NK-92 treated with Interleukin-12 subunit alpha and Interleukin-12 subunit beta, amount 100 ng/mL, for 24 hours (cell line): ENCODE data around the gene TOMM7.
A peak's percentile ranks its signal among the peaks of the same experiment; 100 is the strongest.
"Not testable (repeated sequence)": the region's sequence is repeated elsewhere in the genome, so short reads cannot be mapped to it uniquely, and the experiment has no call there.

Experiments used
- DNase-seq: peaks from one replicate; lab custom pipeline; 2025; lab: John Stamatoyannopoulos, UW

The TOMM7 gene

GRCh38 chr7:22853674-22854157 is 31.1 kb upstream of the TOMM7 start:
- peak; percentile 49 for DNase-seq

DNA sequence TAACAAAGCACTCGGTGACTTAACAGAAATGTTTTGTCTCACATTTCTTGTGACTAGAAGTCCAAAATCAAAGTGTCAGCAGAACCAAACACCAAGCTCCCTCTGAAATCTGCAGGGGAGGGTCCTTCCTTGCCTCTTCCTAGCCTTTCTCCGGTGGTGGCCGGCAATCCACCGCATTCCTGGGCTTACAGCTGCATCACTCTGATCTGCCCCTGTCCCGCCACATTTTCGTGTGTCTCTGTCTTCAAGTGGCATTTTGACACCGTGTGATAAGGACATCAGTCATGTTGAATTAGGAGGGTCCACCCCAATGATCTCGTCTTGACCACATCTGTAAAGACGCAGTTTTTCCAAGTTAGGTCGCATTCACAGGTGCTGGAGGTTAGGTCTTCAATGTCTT is 30.5 kb upstream of the TOMM7 start:
- DNase-seq: no peak

DNA sequence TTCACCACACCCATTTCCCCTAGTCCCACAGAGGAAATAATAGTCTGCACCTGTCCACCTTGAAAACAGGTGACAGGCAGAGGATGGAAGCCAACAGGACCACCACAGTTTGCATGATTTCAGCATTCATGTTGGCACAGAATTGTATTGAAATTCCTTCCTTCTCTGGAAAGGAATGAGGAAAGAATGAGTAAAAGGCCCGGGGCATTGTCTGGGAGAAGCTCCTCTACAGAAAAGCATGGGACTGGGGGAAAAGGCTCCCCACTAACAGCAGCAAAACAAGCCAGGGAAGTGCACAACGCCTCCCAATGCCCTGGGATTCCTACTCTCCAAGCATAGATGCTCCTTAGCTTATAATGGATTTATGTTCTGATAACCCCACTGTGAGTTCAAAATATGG is 28.5 kb upstream of the TOMM7 start:
- DNase-seq: no peak

GRCh38 chr7:22850394-22850793 is 27.7 kb upstream of the TOMM7 start:
- DNase-seq: not testable (repeated sequence)

GRCh38 chr7:22849662-22850061 is 27.0 kb upstream of the TOMM7 start:
- no peak for DNase-seq

GRCh38 chr7:22849172-22849571 is 26.5 kb upstream of the TOMM7 start:
- no peak for DNase-seq

- no peak for DNase-seq
These were observed 24.3 kb upstream of the TOMM7 start for GRCh38 chr7:22846961-22847360.

- no peak for DNase-seq
These were observed 22.7 kb upstream of the TOMM7 start for GRCh38 chr7:22845221-22845834.

GRCh38 chr7:22843681-22844309 is 21.1 kb upstream of the TOMM7 start:
- no peak for DNase-seq

DNA sequence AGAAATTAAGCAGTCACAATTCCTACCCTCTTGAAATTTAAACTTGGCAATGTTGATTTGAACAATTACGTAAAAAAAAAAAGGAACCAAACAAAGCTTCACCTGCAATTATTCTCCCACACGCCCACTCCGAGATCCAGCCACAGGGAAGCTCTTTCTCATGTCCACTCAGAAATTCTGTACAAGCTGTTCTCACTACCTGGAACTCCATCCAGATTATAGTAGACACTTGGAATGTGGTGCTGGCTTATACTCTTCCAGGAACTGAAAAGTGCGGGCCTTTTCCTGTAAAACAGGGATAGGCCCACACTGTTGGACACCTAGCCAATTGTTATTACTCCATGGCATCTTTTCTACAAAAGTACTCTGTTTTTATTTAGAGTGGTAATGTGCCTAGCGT is 20.3 kb upstream of the TOMM7 start:
- no peak for DNase-seq

- DNase-seq: no peak
These were observed 19.8 kb upstream of the TOMM7 start for GRCh38 chr7:22842383-22842941.

GRCh38 chr7:22841954-22842353 is 19.3 kb upstream of the TOMM7 start:
- DNase-seq: no peak

- DNase-seq: no peak
These were observed 14.7 kb upstream of the TOMM7 start for GRCh38 chr7:22837308-22837707.

DNA sequence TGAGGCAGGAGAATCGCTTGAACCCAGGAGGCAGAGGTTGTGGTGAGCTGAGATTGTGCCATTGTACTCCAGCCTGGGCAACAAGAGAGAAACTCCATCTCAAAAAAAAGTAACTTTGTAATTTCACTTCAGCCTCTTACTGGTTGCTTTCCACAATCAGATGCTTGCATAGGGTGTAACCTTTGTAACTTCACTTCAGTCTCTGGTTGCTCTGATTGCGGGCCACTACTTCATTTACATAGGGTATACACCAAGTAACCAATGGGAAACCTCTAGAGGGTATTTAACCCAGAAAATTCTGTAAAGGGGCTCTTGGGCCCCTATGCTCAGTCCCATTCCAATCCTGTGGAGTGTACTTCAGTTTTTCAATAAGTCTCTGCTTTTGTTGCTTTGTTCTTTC is 13.9 kb upstream of the TOMM7 start:
- DNase-seq: not testable (repeated sequence)

GRCh38 chr7:22833957-22834356 is 11.3 kb upstream of the TOMM7 start:
- no peak for DNase-seq

GRCh38 chr7:22833113-22833855 is 10.6 kb upstream of the TOMM7 start:
- no peak for DNase-seq

DNA sequence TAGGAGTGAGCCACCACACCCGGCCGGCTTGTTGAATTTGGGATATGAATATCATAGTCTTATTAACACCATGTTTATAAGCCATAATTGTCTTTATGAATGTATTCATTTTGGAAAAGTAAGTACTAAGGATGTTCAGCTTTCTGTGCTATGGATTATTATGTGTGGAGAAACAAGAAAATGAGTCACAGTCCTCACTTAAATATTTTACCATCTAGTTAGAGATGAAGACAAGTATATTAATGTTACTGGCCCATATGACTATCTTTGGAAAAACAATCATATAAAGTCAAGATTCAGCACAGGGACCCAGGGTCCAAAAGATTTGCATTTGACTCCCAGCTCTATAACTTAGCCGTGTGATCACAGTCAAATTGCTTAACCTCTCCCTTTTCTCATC is 9.8 kb upstream of the TOMM7 start:
- no peak for DNase-seq

GRCh38 chr7:22831602-22832305 is 9.1 kb upstream of the TOMM7 start:
- no peak for DNase-seq

DNA sequence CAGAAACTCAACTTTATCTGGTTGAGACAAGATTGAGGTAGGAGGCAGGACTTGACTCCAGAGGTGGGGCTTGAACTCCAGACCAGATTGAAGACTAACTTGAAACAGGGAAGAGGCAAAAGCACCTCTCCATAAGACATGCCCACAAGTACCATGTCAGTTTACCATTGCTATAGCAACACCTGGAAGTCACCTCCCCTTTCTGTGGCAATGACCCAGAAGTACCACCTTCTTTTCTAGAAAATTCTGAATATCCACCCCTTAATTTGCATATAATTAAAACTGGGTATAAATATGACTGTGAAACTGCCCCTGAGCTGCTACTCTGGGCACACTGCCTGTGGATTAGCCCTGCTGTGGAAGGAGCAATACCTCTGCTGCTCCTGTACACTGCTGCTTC is 4.9 kb upstream of the TOMM7 start:
- no peak for DNase-seq

DNA sequence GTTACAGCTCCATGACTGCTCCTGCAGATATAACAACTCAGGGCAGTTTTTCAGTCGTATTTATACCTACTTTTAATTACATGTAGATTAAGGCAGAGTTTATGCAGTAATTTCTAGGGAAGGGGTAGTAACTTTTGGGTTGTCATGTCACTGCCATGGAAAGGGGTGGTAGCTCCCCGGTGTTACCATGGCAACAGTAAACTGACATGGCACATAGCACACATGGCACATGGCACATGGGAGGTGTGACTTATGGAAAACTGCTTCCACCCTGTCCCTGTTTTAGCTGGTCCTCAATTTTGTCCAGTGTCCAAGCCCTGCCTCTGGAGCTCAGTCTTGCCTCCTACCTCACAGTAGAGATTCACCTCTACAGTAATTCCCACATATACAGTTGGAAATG is 3.9 kb upstream of the TOMM7 start:
- no peak for DNase-seq

- no peak for DNase-seq
These were observed 2.1 kb upstream of the TOMM7 start for GRCh38 chr7:22824760-22825159.

DNA sequence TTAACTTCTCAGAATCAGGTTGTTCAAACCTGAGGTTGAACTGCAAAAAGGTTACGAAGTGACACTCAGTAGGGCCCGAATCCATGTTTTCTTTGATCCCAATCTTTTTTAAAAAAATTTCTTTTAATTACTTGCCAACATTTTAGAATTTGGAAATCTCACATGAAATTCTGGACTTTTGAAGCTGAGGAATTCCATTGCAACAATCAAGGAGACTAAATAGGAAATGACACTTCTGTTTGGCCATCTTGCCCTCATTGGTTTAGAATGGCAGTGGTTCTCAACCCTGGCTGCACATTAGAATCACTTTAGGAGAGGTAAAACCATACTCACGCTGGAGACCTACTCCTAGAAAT is 471 bp upstream of the TOMM7 start:
- no peak for DNase-seq
